Stimulated activated CD4-positive, alpha-beta T cell treated with anti-CD3 and anti-CD28 coated beads, Interleukin-4, amount 100 ng/mL, for 48 hours (primary cell): ENCODE results near the gene ZBTB18.

Experiments
- DNase-seq, 2 donors: peaks; one replicate each; pipeline ENCODE4 v3.0.0-alpha.2; 2020; ENCODE audit warnings: low read depth in 2 of 2

Gene ZBTB18

DNA sequence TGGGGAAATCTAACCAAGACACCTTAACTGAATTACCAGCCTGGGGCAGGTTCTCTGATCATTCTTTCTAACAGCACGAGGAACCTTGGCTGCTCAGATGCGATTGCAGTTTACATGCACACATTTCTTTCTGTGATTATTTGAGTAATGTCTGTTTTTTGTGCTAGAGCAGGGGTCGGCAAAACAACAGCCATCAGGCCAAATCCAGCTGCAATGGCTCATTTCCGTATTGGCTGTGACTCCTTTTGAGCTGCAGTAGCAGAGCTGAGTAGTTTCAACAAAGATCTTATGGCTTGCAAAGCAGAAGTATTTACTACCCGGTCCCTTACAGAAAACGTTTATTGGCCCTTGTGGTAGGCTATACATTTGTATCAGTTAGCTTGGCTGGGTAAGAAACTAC is 37.1 kb downstream of the ZBTB18 start:
- no peak for DNase-seq

DNA sequence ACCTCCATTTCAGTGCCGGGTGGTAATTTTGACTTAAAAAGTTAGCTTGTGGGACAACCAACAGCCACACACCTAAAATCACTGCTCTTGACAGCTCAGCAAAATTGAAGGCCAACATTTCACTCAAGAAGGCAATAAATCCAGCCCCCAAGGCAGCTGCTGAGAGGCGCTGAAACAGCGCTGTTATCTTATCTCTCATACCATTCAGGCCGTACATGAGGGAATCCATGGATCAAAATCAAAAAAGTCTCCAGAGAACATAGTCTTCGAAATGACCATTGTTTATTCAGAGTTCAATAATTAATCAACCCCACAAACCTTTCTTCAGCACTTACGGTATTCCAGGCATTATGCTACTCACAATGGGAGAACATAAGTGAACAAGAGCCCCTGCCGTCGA is 38.5 kb downstream of the ZBTB18 start:
- no peak for DNase-seq

DNA sequence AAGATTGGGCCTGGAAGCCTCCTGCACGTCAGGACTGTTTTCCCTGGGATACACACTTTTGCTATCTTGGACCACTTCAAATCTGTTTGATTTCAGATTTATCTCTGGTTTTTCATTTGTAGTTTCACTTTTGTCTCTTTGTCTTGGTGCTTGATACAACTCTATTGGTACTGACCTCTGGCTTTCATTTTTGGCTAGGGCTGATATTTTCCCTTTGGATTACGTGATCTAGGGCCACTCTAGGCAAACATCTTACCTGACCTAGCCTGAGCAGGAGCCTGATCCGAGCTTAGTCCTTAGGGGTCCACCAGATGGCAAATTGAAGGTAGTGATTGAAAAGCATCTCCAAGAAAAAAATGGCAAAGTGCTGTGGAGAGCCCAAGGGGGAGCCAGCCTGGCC is 39.6 kb downstream of the ZBTB18 start:
- no peak for DNase-seq

DNA sequence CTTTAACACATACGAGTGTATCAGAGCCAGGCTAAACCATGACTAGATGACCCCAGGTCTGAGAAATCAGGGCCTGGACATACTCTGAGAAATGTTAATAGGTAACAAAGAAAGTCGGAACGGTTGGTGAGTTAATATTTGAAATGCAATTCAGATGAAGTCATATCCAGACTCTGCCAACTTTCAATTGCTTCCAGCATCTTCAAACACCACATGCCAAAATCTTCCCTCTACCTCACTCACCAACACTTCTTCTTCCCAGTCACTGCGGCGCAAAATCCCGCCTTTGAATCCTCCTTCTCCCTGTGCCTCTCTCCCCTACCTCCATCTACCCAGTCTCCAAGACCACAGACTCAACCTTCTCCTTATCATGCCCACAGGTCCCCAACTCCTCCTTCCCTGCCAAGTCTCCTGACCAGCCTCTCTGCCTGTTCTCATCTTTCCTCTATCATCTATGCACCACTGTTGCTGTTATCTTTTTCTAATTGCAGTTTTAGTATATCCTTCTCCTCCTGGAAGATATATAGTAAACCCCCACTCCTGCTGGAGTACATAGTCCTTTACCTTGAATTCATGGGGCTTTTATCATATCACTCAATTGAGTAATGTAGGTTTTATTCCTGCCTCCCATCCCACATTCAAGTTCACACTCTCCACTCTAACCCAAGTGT is 41.3 kb downstream of the ZBTB18 start:
- no peak for DNase-seq

DNA sequence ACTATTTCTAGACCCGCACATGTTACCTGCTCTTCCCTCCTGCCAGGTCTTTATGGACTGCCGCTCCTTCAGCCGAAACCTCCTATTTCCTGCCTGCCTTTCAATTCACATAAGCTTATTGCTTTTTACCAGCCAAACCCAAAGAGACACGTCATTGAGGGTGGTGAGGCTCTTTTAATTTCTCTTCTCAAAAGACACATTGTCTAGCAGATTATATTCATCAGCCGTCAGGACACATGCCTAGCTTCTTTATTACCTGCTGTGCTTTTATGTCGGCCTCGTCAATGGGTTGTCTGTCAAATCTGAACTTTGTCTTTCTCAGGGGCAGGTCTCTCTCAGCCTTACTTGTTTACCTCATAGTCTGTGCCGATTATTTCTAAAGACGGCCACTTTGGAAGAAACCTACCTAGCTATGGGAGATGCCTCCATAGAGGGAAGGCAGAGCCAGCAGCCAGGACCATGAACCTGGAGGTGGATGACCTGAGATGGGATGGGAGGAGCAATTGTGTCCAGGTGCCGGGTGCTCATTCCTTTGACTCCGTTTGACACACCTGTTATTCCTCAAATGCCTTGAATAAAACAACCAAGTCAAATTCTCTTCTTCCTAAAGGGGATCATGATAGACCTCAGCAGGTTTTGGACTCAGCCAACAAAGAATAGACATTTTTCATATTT is 42.0 kb downstream of the ZBTB18 start:
- no peak for DNase-seq

DNA sequence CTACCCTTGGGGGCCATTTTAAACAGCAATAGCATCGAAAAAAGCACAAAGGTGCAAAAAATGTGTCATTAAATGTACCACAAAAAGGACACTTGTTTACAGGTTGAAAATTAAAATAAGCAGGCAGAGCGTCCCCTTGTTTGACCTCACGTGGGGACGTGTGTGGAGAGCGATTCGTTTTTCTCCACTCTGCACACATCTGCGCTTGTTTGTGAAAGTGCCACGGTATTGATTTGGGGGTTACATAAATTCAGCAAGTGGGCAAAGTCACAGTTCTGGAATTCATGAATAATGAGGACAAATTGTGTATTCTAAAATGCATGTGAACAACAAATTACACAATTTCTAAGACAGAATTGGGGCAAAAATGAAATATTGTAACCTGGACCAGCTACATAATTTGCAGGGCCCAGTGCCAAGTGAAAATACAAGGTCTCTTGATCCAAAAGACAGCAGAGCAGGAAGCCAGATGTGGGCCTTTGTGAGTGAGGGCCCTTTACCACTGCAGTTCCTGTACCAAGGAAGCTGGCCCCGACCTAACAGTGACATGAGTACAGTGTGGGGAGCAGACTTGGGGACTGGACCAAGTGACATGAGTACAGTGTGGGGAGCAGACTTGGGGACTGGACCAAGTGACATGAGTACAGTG is 43.9 kb downstream of the ZBTB18 start:
- DNase-seq, result no peak

DNA sequence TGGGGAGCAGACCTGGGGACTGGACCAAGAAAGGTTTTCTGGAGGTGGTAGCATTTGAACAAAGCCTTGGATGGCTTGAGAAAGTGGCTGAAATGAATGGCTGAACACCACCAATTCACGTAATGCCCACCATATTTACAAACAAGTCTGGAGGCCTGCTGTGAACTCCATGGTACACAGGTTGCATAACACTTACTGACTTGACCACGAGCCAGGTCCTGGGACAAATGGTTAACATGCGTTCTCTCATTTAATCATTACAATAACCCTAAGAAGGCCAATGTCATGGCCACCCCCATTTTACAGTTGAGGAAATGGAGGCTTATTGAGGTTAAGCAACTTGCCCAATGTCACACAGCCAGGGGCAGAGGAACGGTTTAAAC is 44.4 kb downstream of the ZBTB18 start:
- DNase-seq, result no peak

DNA sequence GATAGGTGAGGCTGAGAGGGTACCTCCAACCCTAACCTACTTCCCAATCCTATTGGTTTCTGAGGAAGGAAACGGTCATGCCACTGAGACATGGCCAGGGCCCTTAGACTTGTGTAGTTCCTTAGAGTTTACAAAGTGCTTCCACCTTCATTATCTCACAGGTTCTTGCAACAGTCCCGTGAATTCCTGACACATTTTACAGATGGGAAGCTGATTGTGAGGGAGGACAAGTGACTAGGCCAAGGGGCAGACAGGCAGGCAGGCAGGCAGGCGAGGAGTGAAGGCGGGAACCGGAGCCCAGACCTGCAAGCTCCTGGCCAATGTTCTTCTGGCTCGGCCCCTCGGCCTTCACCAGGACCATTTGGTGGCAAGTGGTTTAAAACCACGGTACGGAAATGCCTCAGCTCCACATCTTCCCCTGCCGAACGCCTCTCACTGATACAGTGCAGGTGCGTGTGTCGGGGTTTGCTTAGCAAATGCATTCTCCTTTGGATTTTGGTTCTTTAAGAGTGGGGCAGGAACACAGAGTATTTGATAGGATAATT is 45.1 kb downstream of the ZBTB18 start:
- no peak for DNase-seq

DNA sequence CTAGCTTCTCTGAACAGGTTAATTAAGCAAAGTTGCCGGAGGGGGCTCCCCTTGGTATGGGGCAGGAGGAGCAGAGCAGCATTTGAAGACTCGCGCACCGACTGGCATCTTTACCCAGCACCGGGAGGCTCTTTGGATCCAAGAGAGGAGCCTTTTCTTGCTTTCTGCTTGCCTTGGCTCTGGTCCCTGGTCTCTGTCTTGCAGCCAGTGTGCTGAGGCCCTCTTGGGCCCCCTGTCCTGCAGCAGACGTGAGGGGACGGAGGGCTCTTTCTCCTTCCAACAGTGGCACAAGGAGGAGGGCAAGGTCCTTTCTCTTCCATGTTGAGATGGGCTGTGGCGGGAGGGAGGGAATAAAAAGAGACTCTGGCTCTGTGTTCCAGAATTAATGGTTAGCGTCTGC is 45.6 kb downstream of the ZBTB18 start:
- no peak for DNase-seq

DNA sequence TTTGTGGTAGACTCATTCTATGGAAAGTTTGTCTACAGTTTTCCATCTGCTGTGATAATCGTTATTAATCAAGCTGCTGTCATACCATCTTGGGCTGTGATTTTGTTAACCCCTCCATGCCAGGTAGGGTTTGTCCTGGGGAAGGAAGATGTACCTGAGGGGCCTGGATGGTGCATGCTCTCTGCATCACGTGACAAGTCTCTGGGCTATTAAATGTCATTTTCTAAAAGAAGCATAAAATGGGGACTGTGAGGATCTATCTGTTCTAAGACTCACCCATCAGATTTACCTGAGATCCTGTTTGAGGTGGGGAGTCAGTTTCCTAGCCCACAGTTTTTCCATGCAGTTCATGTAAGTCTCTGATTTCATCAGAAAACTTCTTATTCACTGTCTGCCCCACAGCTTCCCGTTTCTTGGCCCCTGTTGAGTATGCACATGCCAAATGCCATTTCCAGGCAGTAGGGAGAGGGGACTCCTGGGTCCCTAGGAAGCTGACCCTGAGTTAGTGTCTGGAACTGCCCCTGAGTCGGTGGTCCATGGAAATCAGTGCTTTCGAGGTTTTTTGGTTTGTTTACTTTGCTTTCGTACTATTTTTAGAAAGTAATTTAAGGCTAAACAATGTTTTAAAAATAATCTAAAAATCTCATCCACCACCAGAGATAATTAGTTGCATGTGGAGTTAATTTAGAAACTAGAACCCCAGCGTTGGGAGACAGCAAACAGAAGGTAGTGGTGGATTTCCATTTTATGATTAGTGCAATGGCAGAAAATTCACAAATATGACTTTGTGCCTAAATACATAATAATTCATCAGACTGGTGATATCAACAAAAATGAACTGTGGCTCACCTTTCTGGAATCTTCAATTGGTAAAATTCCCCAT is 46.7 kb downstream of the ZBTB18 start:
- no peak for DNase-seq

DNA sequence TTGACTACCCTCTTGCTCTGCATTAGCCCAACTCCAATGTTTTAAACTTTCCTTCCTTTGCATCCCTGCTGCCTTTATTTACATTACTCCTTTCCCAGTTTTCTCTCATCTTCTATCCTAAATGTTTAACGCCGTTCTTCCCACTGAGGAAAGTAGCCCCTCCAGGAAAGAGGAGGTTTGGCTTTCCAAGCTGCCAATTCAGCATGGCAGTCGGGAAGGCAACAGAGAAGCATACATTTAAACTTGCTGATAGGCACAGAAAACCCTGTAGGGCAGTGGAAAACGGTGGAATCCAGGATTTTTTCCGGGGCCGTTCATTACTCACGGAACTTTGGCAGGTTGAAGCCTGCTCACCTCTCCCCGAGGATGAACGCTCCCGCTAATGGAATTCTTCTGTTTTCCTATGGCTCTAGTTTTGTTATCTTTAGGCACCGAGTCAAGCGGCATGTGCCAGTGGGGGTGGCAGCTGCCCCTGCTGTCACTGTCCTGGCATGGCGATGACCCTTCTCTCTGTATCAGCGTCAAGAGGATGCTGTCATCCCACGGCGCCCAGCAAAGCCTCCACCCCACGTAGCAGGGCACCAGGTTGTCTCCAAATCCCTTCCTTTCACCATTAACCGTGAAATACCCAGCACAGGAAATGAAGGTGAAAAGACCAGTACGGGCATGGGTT is 48.3 kb downstream of the ZBTB18 start:
- no peak for DNase-seq

DNA sequence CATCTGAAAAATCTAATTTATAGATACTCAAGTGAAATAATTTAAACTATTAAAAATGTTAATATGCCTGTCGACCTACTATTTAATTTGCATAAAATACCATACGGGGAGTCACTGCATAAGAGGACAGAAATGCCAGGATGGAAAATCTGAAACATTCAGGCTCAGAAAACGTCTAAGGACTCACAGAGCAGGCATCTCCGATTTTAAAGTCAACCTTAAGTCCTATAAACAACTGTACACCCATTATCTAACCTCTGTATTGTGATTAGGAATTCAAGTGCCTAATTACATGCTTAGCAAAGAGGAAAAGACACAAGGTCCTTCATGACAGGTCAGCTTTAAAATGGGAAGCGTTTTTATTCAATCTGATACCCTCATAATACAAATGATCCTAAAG is 49.2 kb downstream of the ZBTB18 start:
- DNase-seq, result no peak

DNA sequence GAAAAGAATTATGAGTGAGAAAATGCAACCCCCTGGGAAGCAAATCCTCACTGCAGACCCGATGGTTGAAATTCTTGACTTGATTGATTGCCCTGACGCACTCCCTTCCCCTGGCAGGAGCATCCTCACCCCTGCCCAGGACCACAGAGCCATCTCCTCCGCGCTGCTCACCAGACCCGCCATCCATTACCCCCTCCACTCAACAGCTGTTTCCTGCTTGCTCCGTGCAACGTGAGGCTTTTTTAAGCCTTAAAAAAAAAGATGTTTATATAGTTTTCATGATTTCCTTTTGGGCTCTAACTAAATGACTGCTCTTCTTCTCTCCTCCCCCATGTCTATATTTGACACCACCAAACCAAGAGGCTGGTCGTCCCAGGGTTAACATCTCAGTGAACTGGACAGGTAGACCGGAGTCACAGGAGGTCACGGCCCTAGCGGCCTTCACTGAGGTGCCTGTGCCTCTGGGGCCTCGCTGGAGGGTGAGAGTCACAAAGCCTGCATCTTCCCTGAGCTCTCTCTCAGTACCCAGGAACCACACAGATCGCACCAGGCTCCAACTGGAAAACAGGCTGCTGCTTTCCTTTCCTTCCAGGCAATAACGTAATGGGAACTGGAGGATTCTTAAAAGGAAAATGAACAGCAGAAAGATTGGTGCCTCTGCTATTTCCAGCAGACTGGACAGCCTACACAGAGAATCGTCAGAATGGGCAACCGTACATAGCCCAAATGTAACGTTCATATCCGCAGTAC is 49.8 kb downstream of the ZBTB18 start:
- DNase-seq, result no peak

DNA sequence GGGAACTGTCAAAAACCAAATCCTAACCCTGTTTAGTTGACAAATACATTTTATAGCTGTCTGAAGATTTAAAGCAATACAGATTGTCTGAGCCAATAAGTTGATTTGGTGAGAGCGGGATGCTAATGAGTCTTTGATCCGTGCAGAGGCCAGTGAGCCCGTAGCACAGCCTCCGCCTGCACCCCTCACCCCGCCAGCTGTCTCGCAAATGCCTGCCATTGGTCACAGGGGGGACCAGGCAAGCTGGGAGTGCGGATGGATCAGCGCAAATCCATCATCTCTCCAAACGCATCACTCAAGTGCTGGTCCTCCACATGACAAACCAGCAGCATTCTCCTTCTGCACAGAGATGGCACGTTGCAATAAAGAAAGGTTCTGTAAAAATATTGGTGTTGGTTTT is 51.0 kb downstream of the ZBTB18 start:
- no peak for DNase-seq

DNA sequence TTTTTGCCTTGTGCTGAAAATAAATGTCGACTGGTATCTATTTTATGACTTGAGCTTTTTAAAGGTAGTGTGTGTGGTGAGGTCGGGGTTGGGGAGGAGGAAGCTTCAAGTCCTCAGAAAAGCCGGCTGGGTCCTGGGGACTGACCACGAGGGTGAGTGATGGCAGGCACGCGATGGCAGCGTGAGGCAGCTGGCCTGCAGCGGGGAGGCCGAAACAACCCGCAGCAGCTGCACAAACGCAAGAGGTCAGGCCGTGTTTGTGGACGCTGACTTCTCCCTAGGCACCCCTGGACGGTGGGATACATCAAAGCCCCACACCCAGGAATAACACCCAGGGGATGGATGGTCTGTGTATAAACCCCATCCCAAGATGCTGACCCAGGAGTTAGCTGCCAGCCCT is 51.4 kb downstream of the ZBTB18 start:
- no peak for DNase-seq

DNA sequence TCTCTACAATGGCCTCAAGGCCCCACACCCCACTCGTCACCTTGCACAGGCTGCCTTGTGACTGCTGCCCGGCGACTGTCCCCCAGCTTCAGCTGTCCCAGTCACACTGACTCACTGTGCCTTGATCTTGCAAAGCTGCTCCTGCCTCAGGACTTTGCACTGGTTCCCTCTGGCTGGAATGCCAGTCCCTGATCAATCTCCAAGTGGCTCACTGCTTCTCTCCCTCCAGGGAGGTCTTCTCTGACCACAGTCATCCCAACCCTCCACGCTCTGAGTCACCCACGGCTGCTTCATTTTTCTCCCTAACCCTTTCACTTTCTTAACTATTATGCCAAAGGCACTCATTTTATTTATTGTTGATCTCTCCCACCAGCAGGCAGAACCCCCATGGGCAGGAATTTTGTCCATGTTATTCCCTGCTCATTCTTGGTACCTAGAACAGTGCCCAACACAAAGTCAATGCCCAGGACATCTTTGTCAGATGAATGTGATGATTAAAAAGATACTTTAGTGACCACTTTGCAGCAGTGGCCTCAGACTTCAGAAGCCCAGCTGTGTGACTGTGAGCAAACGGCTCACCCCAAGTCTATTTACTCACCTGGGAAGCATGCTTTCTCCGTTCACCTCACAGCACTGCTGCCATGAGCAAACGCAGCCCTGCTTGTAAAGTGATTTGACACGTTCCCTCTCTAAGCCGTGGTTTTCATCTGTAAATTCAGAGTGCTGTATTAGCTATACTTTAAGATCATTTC is 53.4 kb downstream of the ZBTB18 start:
- DNase-seq, result no peak

DNA sequence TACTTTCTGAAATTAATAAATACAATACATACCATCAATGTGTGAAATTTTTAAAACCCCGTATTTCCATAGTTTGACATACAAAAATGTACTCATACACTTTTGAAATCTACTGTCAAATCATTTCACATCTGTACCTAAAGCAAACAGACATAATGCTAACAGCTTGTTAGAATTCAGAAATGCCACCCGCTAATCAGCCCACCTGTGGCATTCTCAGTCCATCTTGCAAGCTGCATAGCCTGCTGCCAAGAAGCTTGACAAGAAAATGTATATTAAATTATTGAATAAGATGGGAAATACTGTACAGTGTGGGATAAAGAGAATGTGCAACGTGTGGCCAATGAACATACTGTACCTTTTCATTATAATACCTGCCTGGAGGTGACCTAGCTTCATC is 55.1 kb downstream of the ZBTB18 start:
- no peak for DNase-seq
